ENCODE results near the gene SLC13A2. TPM values are rescaled to one million over a fixed set of nuclear protein-coding genes. Genes with fewer than 3 reads are reported as not detected.

SLC13A2 gene
- total and polyA plus RNA-seq, 9 of the 15 experiments (the other 6 are each of a cell fraction or from before 2014, with no cell fraction given), result 0.13 TPM; not detected in 8

- 1% methylated on average over 8 of the region's 9 CpGs for WGBS (ENCODE audit: insufficient coverage, low coverage, missing lambda C conversion rate)
- FAIRE-seq (no peak), DNase-seq (ENCODE audit: extremely low read depth in 1 of 4, low spot score in 3 of 4) (no peak), ATAC-seq (no peak)
- no peak overlapping the region; a peak in 1 of 4 replicates for H3K9ac ChIP-seq (ENCODE audit: insufficient read depth in 1 of 2, low read depth in 2 of 2, low read length in 2 of 2)
- peaks cover 4 to 45% of the 10 kb centered on the region in 2 experiments; a peak in 4 of 5 replicates for H3K27me3 ChIP-seq (ENCODE audit: control insufficient read depth in 2 of 2, insufficient read depth in 2 of 2, low read length in 2 of 2)
- H4K20me1 ChIP-seq (replicated peaks; ENCODE audit: control insufficient read depth, insufficient read depth, low read length), result peaks cover 18% of the 10 kb centered on the region; the same call in 1 of the 2 replicates
- TF ChIP-seq MCM2 (IDR thresholded peaks at IDR 0.05; ENCODE audit: low read depth), result no peak
- TF ChIP-seq, protein P1, sequence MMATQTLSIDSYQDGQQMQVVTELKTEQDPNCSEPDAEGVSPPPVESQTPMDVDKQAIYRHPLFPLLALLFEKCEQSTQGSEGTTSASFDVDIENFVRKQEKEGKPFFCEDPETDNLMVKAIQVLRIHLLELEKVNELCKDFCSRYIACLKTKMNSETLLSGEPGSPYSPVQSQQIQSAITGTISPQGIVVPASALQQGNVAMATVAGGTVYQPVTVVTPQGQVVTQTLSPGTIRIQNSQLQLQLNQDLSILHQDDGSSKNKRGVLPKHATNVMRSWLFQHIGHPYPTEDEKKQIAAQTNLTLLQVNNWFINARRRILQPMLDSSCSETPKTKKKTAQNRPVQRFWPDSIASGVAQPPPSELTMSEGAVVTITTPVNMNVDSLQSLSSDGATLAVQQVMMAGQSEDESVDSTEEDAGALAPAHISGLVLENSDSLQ (IDR thresholded peaks at IDR 0.05), result 0 out of 2 replicates have a peak, but pooled peaks have one; percentile 5
- H2AFZ ChIP-seq (ENCODE audit: low read depth, low read length), result no peak overlapping the region
- no peaks in the 10 kb centered on the region for H3K36me3 ChIP-seq (ENCODE audit: control insufficient read depth, insufficient read depth, low read length)
- in situ Hi-C loops (cut with MboI), result loop anchor here (5.0 kb wide), 1 partner anchor 39 kb away; no protein-coding TSS in a partner anchor
- no peaks in the 10 kb centered on the region for H3K79me2 ChIP-seq (ENCODE audit: control insufficient read depth, insufficient read depth, low read length)
- CTCF ChIA-PET (ENCODE audit: low intra/inter-chr PET ratio), result no interaction called here
- no peak overlapping the region for H3K4me3 ChIP-seq
- POLR2A ChIA-PET, result interaction anchor here (0.5 to 1.1 kb wide), 5 partner anchors 14 to 33 kb away, joined by 3 to 5 read pairs (median 4); no protein-coding TSS in a partner anchor
- no peak overlapping the region for H3K27ac ChIP-seq (ENCODE audit: extremely low read depth, low read depth, low read length)
- intact Hi-C loops (cut with micrococcal nuclease), result no loop called here
- no peaks in the 10 kb centered on the region for H3K9me3 ChIP-seq (replicated peaks; ENCODE audit: control insufficient read depth, insufficient read depth, low read depth, low read length)
- H3K4me2 ChIP-seq (ENCODE audit: insufficient read depth, low read length), result no peak overlapping the region
- no TSS peak for BruUV-seq (replicated peaks)
- H3K4me1 ChIP-seq (replicated peaks in 1 of 2; ENCODE audit: control insufficient read depth in 2 of 2, insufficient read depth in 2 of 2, low read length in 2 of 2), result peaks cover 0 to 15% of the 10 kb centered on the region in 2 experiments; a peak in 3 of 5 replicates
- H3K9me1 ChIP-seq (ENCODE audit: control insufficient read depth, insufficient read depth, low read length), result no peaks in the 10 kb centered on the region
Measured at GRCh38 chr17:28536532-28537218, 63.2 kb downstream of the SLC13A2 start.

DNA sequence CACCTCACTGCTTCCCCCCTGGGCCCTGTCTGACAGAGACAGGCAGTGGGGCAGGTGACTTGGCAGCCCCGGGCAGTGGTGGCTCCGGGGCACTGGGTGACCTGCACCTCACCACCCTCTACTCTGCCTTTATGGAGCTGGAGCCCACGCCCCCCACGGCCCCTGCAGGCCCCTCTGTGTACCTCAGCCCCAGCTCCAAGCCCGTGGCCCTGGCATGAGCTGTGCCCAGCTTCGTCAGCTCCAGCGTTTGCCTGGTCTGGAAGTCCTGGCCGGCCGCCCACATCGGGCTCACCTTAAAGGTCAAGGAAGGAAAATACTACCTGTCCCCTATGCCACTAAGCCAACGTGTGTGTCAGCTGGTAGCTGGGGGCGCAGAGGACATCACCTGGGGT lies 63.8 kb downstream of the SLC13A2 start:
- WGBS (ENCODE audit: insufficient coverage, low coverage, missing lambda C conversion rate), result 1% methylated on average over 8 of the region's 12 CpGs
- no peak overlapping the region for H2AFZ ChIP-seq (ENCODE audit: low read depth, low read length)
- H3K79me2 ChIP-seq (ENCODE audit: control insufficient read depth, insufficient read depth, low read length), result no peaks in the 10 kb centered on the region
- no peak for ATAC-seq
- ChIA-PET CTCF (ENCODE audit: low intra/inter-chr PET ratio) (no interaction called here), POLR2A (interaction anchor here (1.1 kb wide), 2 partner anchors 14 to 18 kb away, joined by 4 to 5 read pairs; no protein-coding TSS in a partner anchor)
- H3K36me3 ChIP-seq (ENCODE audit: control insufficient read depth, insufficient read depth, low read length), result no peaks in the 10 kb centered on the region
- intact Hi-C loops (cut with micrococcal nuclease) (no loop called here), in situ Hi-C loops (cut with MboI) (loop anchor here (5.0 kb wide), 1 partner anchor 40 kb away; no protein-coding TSS in a partner anchor)
- no peaks in the 10 kb centered on the region for H3K9me3 ChIP-seq (replicated peaks; ENCODE audit: control insufficient read depth, insufficient read depth, low read depth, low read length)
- no peak overlapping the region for H3K4me2 ChIP-seq (ENCODE audit: insufficient read depth, low read length)
- H3K9ac ChIP-seq (ENCODE audit: insufficient read depth in 1 of 2, low read depth in 2 of 2, low read length in 2 of 2), result no peak overlapping the region; a peak in 1 of 4 replicates
- peaks cover 0 to 15% of the 10 kb centered on the region in 2 experiments; a peak in 3 of 5 replicates for H3K4me1 ChIP-seq (replicated peaks in 1 of 2; ENCODE audit: control insufficient read depth in 2 of 2, insufficient read depth in 2 of 2, low read length in 2 of 2)
- peaks cover 18% of the 10 kb centered on the region; the same call in 1 of the 2 replicates for H4K20me1 ChIP-seq (replicated peaks; ENCODE audit: control insufficient read depth, insufficient read depth, low read length)
- no peak for DNase-seq (ENCODE audit: extremely low read depth in 1 of 4, low spot score in 3 of 4)
- BruUV-seq (replicated peaks), result no TSS peak
- H3K27me3 ChIP-seq (ENCODE audit: control insufficient read depth in 2 of 2, insufficient read depth in 2 of 2, low read length in 2 of 2), result peaks cover 4 to 45% of the 10 kb centered on the region in 2 experiments; a peak in 4 of 5 replicates
- no peak for FAIRE-seq
- H3K9me1 ChIP-seq (ENCODE audit: control insufficient read depth, insufficient read depth, low read length), result no peaks in the 10 kb centered on the region
- H3K4me3 ChIP-seq, result no peak overlapping the region
- H3K27ac ChIP-seq (ENCODE audit: extremely low read depth, low read depth, low read length), result no peak overlapping the region
- TF ChIP-seq BACH1 (tag; IDR thresholded peaks at IDR 0.05) (no peak), ATF2 (CRISPR knock-in tag; IDR thresholded peaks at IDR 0.05) (no peak), NCOA2 (IDR thresholded peaks at IDR 0.05; ENCODE audit: partially characterized antibody in 2 of 2) (no peak), PHF21A (IDR thresholded peaks at IDR 0.05; ENCODE audit: borderline replicate concordance, low read depth) (no peak)
- TF ChIP-seq, protein P2, sequence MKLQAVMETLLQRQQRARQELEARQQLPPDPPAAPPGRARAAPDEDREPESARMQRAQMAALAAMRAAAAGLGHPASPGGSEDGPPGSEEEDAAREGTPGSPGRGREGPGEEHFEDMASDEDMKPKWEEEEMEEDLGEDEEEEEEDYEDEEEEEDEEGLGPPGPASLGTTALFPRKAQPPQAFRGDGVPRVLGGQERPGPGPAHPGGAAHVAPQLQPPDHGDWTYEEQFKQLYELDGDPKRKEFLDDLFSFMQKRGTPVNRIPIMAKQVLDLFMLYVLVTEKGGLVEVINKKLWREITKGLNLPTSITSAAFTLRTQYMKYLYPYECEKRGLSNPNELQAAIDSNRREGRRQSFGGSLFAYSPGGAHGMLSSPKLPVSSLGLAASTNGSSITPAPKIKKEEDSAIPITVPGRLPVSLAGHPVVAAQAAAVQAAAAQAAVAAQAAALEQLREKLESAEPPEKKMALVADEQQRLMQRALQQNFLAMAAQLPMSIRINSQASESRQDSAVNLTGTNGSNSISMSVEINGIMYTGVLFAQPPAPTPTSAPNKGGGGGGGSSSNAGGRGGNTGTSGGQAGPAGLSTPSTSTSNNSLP (IDR thresholded peaks at IDR 0.05; ENCODE audit: borderline replicate concordance, low read depth, low read length), result no peak
